Common myeloid progenitor, CD34-positive (primary cell): ENCODE data around the gene PPP1R3E.
"Not testable (repeated sequence)": the region's sequence is repeated elsewhere in the genome, so short reads cannot be mapped to it uniquely, and the experiment has no call there.

ENCODE experiments used
- CTCF ChIA-PET: fragments of 350-600 bp; sonication (Branson Sonifier 250); formaldehyde crosslinking; loops from one replicate; lab custom pipeline; 2021; ENCODE audit warnings: antibody characterized with exemption; lab: Charles Lee
- POLR2A ChIA-PET: fragments of 350-600 bp; sonication (Branson Sonifier 250); formaldehyde crosslinking; loops from one replicate; lab custom pipeline; 2021; ENCODE audit warnings: antibody characterized with exemption; lab: Charles Lee
- DNase-seq, 3 donors: peaks; one replicate each; pipeline versions ENCODE4 v3.0.0 to v3.0.0-alpha.2; 2013
- H3K27ac ChIP-seq, 2 experiments: 1 replicate in 1 of 2; 2 replicates in 1 of 2; pipeline ENCODE4 v1.7.0; 2013; ENCODE audit warnings: inconsistent platforms in 2 of 2, low read length in 2 of 2, mild to moderate bottlenecking in 2 of 2, low read depth in 1 of 2, moderate library complexity in 1 of 2; ENCODE audit not compliant: severe bottlenecking in 2 of 2, insufficient read depth in 1 of 2, poor library complexity in 1 of 2
- H3K27me3 ChIP-seq, 5 experiments: replicated peaks in 2 of 5; 1 replicate in 3 of 5; 2 replicates in 2 of 5; pipeline versions ENCODE4 v1.6.1 to v1.7.0; 2013; ENCODE audit warnings: low read length in 4 of 5, mild to moderate bottlenecking in 2 of 5, moderate library complexity in 2 of 5, inconsistent platforms in 1 of 5; ENCODE audit not compliant: insufficient read depth in 5 of 5, control insufficient read depth in 4 of 5
- H3K36me3 ChIP-seq, 4 experiments: 1 replicate in 2 of 4; 2 replicates in 2 of 4; pipeline versions ENCODE4 v1.6.1 to v1.7.0; 2013; ENCODE audit warnings: low read length in 3 of 4, control low read depth in 1 of 4, mild to moderate bottlenecking in 1 of 4; ENCODE audit not compliant: control insufficient read depth in 4 of 4, insufficient read depth in 4 of 4
- H3K4me1 ChIP-seq, 4 experiments: 1 replicate in 3 of 4; 2 replicates in 1 of 4; pipeline versions ENCODE4 v1.6.1 to v1.7.1; 2013; ENCODE audit warnings: low read length in 3 of 4, mild to moderate bottlenecking in 3 of 4, control low read depth in 1 of 4, inconsistent platforms in 1 of 4, moderate library complexity in 1 of 4; ENCODE audit not compliant: control insufficient read depth in 4 of 4, insufficient read depth in 4 of 4; ENCODE audit errors: control extremely low read depth in 1 of 4
- H3K4me3 ChIP-seq, 7 experiments: 1 replicate in 4 of 7; 2 replicates in 3 of 7; pipeline versions ENCODE4 v1.5.1 to v1.7.0; 2013; ENCODE audit warnings: mild to moderate bottlenecking in 7 of 7, low read length in 6 of 7, moderate library complexity in 6 of 7, inconsistent platforms in 2 of 7, low read depth in 2 of 7, control low read depth in 1 of 7; ENCODE audit not compliant: insufficient read depth in 4 of 7, control insufficient read depth in 1 of 7; ENCODE audit errors: extremely low read depth in 1 of 7
- H3K9me3 ChIP-seq, 5 experiments: 1 replicate in 4 of 5; 2 replicates in 1 of 5; pipeline versions ENCODE4 v1.6.1 to v1.7.1; 2013; ENCODE audit warnings: low read length in 4 of 5, mild to moderate bottlenecking in 2 of 5, inconsistent platforms in 1 of 5, low read depth in 1 of 5, moderate library complexity in 1 of 5; ENCODE audit not compliant: control insufficient read depth in 4 of 5, insufficient read depth in 2 of 5; ENCODE audit errors: control extremely low read depth in 1 of 5
- WGBS: methylation state at CpG from one replicate; pipeline ENCODE4 v1.1.5; 2013; ENCODE audit not compliant: insufficient coverage; 5-methylcytosine and 5-hydroxymethylcytosine counted together

Gene PPP1R3E

GRCh38 chr14:23326491-23327332, 24.1 kb upstream of the PPP1R3E start:
- no peak overlapping the region for H3K27ac ChIP-seq
- no peaks in the 10 kb centered on the region for H3K9me3 ChIP-seq
- DNase-seq: no peak
- H3K4me3 ChIP-seq: no peak overlapping the region
- POLR2A ChIA-PET: interaction anchor here (0.7 to 1.0 kb wide), 2 partner anchors 26 to 123 kb away, joined by 3 to 5 read pairs; no protein-coding TSS in a partner anchor
- H3K4me1 ChIP-seq: peaks cover 8 to 14% (median 13%) of the 10 kb centered on the region in 4 experiments
- CTCF ChIA-PET: interaction anchor here (0.9 to 7.1 kb wide), 26 partner anchors 9 to 236 kb away, joined by 3 to 108 read pairs (median 4); partner anchors contain the start of genes BCL2L2, CMTM5 and SLC22A17
- H3K36me3 ChIP-seq: peaks cover 13 to 29% (median 25%) of the 10 kb centered on the region in 4 experiments
- no peaks in the 10 kb centered on the region for H3K27me3 ChIP-seq
- WGBS: 96% methylated on average over 12 of the region's 13 CpGs

DNA sequence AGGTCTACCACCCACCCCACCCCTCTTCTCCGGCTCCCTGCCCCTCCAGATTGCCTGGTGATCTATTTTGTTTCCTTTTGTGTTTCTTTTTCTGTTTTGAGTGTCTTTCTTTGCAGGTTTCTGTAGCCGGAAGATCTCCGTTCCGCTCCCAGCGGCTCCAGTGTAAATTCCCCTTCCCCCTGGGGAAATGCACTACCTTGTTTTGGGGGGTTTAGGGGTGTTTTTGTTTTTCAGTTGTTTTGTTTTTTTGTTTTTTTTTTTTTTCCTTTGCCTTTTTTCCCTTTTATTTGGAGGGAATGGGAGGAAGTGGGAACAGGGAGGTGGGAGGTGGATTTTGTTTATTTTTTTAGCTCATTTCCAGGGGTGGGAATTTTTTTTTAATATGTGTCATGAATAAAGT, 23.1 kb upstream of the PPP1R3E start:
- WGBS: no CpG with 5 or more reads among the region's 5 CpGs
- not testable (repeated sequence) for H3K4me3 ChIP-seq, DNase-seq, H3K9me3 ChIP-seq, H3K27me3 ChIP-seq, H3K27ac ChIP-seq
- ChIA-PET POLR2A (interaction anchor here (0.6 kb wide), 1 partner anchor 74 kb away, joined by 3 read pairs; no protein-coding TSS in a partner anchor), CTCF (interaction anchor here (1.0 to 7.1 kb wide), 9 partner anchors 17 to 235 kb away, joined by 3 to 108 read pairs (median 7); partner anchors contain the start of genes BCL2L2, CMTM5 and SLC22A17)
- H3K36me3 ChIP-seq: peaks cover 13 to 29% (median 25%) of the 10 kb centered on the region in 4 experiments
- peaks cover 8 to 14% (median 13%) of the 10 kb centered on the region in 4 experiments for H3K4me1 ChIP-seq

- ChIA-PET CTCF (interaction anchor here (0.7 to 1.6 kb wide), 3 partner anchors 8 to 55 kb away, joined by 3 to 4 read pairs (median 3); no protein-coding TSS in a partner anchor), POLR2A (no interaction called here)
- H3K9me3 ChIP-seq: no peaks in the 10 kb centered on the region
- H3K4me1 ChIP-seq: peaks cover 8 to 21% (median 20%) of the 10 kb centered on the region in 4 experiments
- no peak overlapping the region for H3K4me3 ChIP-seq
- no peak overlapping the region for H3K27ac ChIP-seq
- peaks cover 13 to 29% (median 25%) of the 10 kb centered on the region in 4 experiments for H3K36me3 ChIP-seq
- WGBS: 92% methylated on average over 2 of the region's 7 CpGs
- no peak for DNase-seq
- no peaks in the 10 kb centered on the region for H3K27me3 ChIP-seq
These were observed 22.3 kb upstream of the PPP1R3E start for GRCh38 chr14:23324993-23325392.

DNA sequence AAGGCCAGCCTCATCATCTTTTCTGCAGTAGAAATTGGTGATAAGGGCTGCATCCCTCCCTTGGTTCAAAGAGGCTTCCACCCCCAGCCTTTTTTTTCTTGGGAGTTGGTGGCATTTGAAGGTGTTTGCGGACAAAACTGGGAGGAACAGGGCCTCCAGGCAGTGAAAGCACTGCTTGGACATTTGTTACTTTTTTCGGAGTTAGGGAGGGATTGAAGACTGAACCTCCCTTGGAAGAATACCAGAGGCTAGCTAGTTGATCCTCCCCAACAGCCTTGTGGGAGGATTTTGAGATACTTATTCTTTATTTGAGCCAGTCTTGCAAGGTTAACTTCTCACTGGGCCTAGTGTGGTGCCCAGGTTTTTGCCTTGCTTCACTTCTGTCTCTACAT, 21.8 kb upstream of the PPP1R3E start:
- 100% methylated on average over 2 of the region's 2 CpGs for WGBS
- DNase-seq: no peak
- no peak overlapping the region for H3K4me3 ChIP-seq
- ChIA-PET CTCF (interaction anchor here (0.7 to 1.6 kb wide), 4 partner anchors 9 to 55 kb away, joined by 3 to 4 read pairs (median 3); no protein-coding TSS in a partner anchor), POLR2A (no interaction called here)
- peaks cover 13 to 29% (median 25%) of the 10 kb centered on the region in 4 experiments for H3K36me3 ChIP-seq
- no peaks in the 10 kb centered on the region for H3K27me3 ChIP-seq
- H3K27ac ChIP-seq: no peak overlapping the region
- no peaks in the 10 kb centered on the region for H3K9me3 ChIP-seq
- peaks cover 8 to 25% (median 22%) of the 10 kb centered on the region in 4 experiments for H3K4me1 ChIP-seq

DNA sequence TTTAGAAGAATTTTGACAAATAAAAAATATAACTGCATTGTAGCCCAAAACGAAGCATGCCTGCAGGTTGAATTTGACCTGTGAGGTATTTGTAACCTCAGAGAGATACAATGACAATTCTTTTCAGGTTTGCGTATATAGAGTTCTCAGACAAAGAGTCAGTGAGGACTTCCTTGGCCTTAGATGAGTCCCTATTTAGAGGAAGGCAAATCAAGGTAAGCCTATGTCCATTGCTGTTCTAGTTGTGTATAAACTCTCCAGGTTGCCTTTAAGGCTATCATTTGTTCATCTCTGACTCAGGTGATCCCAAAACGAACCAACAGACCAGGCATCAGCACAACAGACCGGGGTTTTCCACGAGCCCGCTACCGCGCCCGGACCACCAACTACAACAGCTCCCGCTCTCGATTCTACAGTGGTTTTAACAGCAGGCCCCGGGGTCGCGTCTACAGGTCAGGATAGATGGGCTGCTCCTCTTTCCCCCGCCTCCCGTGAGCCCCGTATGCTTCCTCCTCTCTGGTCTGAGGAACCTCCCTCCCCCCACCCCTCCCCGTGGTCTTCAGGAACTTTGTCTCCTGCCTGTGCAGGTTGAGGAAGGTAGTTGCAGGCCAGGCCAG, 21.3 kb upstream of the PPP1R3E start:
- POLR2A ChIA-PET: no interaction called here
- WGBS: 91% methylated on average over 14 of the region's 18 CpGs

DNA sequence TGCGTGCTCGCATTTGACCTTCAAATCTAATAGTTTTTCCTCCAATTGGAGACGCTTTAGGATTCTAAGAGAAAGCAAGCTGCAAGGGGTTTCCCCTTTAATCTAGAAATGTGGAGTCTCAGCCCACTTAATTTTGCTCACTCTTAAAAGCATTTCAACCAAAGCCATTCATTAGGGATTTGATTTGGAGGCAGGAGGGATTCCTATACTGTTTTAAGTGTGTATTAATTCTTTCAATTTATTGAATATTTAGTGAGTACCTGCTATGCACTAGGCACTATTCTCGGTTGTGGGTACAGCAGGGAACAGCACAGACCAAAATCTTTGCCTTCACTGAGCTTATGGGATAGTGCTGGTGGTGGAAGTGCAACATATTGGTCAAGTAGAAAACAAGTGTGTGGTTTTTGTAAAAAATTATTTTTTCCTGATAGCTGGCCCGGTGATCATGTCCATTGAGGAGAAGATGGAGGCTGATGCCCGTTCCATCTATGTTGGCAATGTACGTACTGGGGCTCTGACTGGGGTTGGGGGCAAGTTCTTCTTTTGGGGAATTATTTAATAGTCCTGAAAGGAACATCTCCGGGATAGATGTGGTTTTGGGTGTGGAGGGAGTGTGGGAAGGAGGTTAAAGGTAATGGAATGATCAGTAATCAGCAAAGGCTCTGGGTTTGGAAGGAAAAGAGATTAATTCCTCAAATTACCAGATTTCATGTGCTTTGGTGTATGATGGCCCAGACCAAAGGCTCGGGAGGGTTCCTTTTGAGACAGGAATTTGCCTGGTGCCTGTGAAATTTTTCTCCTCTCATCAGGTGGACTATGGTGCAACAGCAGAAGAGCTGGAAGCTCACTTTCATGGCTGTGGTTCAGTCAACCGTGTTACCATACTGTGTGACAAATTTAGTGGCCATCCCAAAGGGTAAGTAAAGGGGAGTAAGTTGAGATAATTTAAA, 20.2 kb upstream of the PPP1R3E start:
- DNase-seq: no peak
- WGBS: 85% methylated on average over 5 of the region's 10 CpGs
- Histone ChIP-seq H3K36me3 (peaks cover 13 to 29% (median 25%) of the 10 kb centered on the region in 4 experiments), H3K4me3 (peak overlapping the region; percentile 66 to 93 (median 83)), H3K4me1 (peaks cover 8 to 25% (median 22%) of the 10 kb centered on the region in 4 experiments), H3K27me3 (no peaks in the 10 kb centered on the region), H3K27ac (peak overlapping the region; percentile 89 to 92), H3K9me3 (no peaks in the 10 kb centered on the region)
- POLR2A ChIA-PET: interaction anchor here (0.7 to 2.9 kb wide), 4 partner anchors 16 to 156 kb away, joined by 3 to 38 read pairs (median 8); partner anchors contain the start of genes BCL2L2 and PPP1R3E
- CTCF ChIA-PET: interaction anchor here (0.6 to 9.1 kb wide), 14 partner anchors 12 to 241 kb away, joined by 3 to 177 read pairs (median 4); partner anchors contain the start of genes BCL2L2, CMTM5, HOMEZ and PPP1R3E

More for the DNA sequence above, 21.3 kb upstream of the PPP1R3E start:
- Histone ChIP-seq H3K27ac (no peak overlapping the region), H3K4me1 (peaks cover 8 to 25% (median 22%) of the 10 kb centered on the region in 4 experiments), H3K9me3 (no peaks in the 10 kb centered on the region), H3K27me3 (no peaks in the 10 kb centered on the region), H3K4me3 (no peak overlapping the region), H3K36me3 (peaks cover 13 to 29% (median 25%) of the 10 kb centered on the region in 4 experiments)
- CTCF ChIA-PET: interaction anchor here (1.1 to 9.1 kb wide), 6 partner anchors 9 to 236 kb away, joined by 3 to 177 read pairs (median 4); partner anchors contain the start of genes BCL2L2 and PPP1R3E
- no peak for DNase-seq
